ENCODE data around the gene CNST. TPM values are rescaled to one million over a fixed set of nuclear protein-coding genes. Genes with fewer than 3 reads are reported as not detected.

The CNST gene
- total and polyA plus RNA-seq, 9 of the 15 experiments (the other 6 are each of a cell fraction or from before 2014, with no cell fraction given) = 17.0 to 55.3 (median 30.8) TPM

GRCh38 chr1:246544001-246544400 lies 22.3 kb upstream of the CNST start:
- DNase-seq (ENCODE audit: extremely low read depth in 1 of 4, low spot score in 3 of 4) (no peak), FAIRE-seq (no peak), ATAC-seq (no peak)
- peaks cover 80% of the 10 kb centered on the region for H3K36me3 ChIP-seq (ENCODE audit: control insufficient read depth, insufficient read depth, low read length)
- intact Hi-C loops (cut with micrococcal nuclease) (no loop called here), in situ Hi-C loops (cut with MboI) (no loop called here)
- H3K4me1 ChIP-seq (replicated peaks in 1 of 2; ENCODE audit: control insufficient read depth in 2 of 2, insufficient read depth in 2 of 2, low read length in 2 of 2) = no peaks in the 10 kb centered on the region
- no peak overlapping the region for H3K4me2 ChIP-seq (ENCODE audit: insufficient read depth, low read length)
- no peak overlapping the region for H2AFZ ChIP-seq (ENCODE audit: low read depth, low read length)
- H3K27ac ChIP-seq (ENCODE audit: extremely low read depth, low read depth, low read length) = no peak overlapping the region
- H4K20me1 ChIP-seq (replicated peaks; ENCODE audit: control insufficient read depth, insufficient read depth, low read length) = no peaks in the 10 kb centered on the region
- BruUV-seq (replicated peaks) = no TSS peak
- H3K9me3 ChIP-seq (replicated peaks; ENCODE audit: control insufficient read depth, insufficient read depth, low read depth, low read length) = no peaks in the 10 kb centered on the region
- no peaks in the 10 kb centered on the region for H3K27me3 ChIP-seq (ENCODE audit: control insufficient read depth in 2 of 2, insufficient read depth in 2 of 2, low read length in 2 of 2)
- no peak overlapping the region for H3K4me3 ChIP-seq
- ChIA-PET POLR2A (interaction anchor here (0.6 to 0.9 kb wide), 2 partner anchors 16 to 67 kb away, joined by 3 read pairs; no protein-coding TSS in a partner anchor), CTCF (ENCODE audit: low intra/inter-chr PET ratio) (no interaction called here)
- H3K79me2 ChIP-seq (ENCODE audit: control insufficient read depth, insufficient read depth, low read length) = no peaks in the 10 kb centered on the region
- no peaks in the 10 kb centered on the region for H3K9me1 ChIP-seq (ENCODE audit: control insufficient read depth, insufficient read depth, low read length)
- TF ChIP-seq NFE2 (IDR thresholded peaks at IDR 0.05; ENCODE audit: low read depth) (no peak), HDAC6 (IDR thresholded peaks at IDR 0.05; ENCODE audit: low read depth, low read length) (no peak), ZBTB26 (CRISPR knock-in tag; IDR thresholded peaks at IDR 0.05) (no peak), ATF4 (CRISPR knock-in tag; IDR thresholded peaks at IDR 0.05) (no peak), RFX5 (IDR thresholded peaks at IDR 0.05; ENCODE audit: low read depth, low read length) (no peak), CREM (IDR thresholded peaks at IDR 0.05; ENCODE audit: low read depth) (no peak), VEZF1 (CRISPR knock-in tag; IDR thresholded peaks at IDR 0.05) (no peak), NR0B1 (IDR thresholded peaks at IDR 0.05; ENCODE audit: partially characterized antibody) (no peak), GATAD2A (IDR thresholded peaks at IDR 0.05) (no peak), KHSRP (IDR thresholded peaks at IDR 0.05) (no peak), ARID2 (IDR thresholded peaks at IDR 0.05) (no peak)
- WGBS (ENCODE audit: insufficient coverage, low coverage, missing lambda C conversion rate) = 90% methylated on average over 1 of the region's 1 CpG
- no peak overlapping the region for H3K9ac ChIP-seq (ENCODE audit: insufficient read depth in 1 of 2, low read depth in 2 of 2, low read length in 2 of 2)

All from K562 (cell line).